ENCODE results near the gene SERPINB6. TPM values are rescaled to one million over a fixed set of nuclear protein-coding genes. Genes with fewer than 3 reads are reported as not detected.
A peak's percentile ranks its signal among the peaks of the same experiment; 100 is the strongest.

Gene SERPINB6
- total and polyA plus RNA-seq, 9 of the 15 experiments (the other 6 are each of a cell fraction or from before 2014, with no cell fraction given): 86.6 to 211 (median 143) TPM

GRCh38 chr6:2952557-2953095 lies 18.7 kb downstream of the SERPINB6 start (continued):
- TF ChIP-seq, protein P1, sequence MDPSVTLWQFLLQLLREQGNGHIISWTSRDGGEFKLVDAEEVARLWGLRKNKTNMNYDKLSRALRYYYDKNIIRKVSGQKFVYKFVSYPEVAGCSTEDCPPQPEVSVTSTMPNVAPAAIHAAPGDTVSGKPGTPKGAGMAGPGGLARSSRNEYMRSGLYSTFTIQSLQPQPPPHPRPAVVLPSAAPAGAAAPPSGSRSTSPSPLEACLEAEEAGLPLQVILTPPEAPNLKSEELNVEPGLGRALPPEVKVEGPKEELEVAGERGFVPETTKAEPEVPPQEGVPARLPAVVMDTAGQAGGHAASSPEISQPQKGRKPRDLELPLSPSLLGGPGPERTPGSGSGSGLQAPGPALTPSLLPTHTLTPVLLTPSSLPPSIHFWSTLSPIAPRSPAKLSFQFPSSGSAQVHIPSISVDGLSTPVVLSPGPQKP (CRISPR knock-in tag; IDR thresholded peaks at IDR 0.05): no peak
- TF ChIP-seq ZNF140 (CRISPR knock-in tag; IDR thresholded peaks at IDR 0.05) (no peak), ZFP36 (IDR thresholded peaks at IDR 0.05; ENCODE audit: low read depth, low read length, partially characterized antibody) (no peak), ZNF707 (CRISPR knock-in tag; conservative IDR thresholded peaks at IDR 0.05) (no peak), PTBP1 (IDR thresholded peaks at IDR 0.05; ENCODE audit: low read depth, low read length) (0 out of 2 replicates have a peak, but pooled peaks have one; percentile 15), FOXP1 (CRISPR knock-in tag; IDR thresholded peaks at IDR 0.05) (peak; percentile 25; the same call in 1 of the 2 replicates), ZC3H8 (IDR thresholded peaks at IDR 0.05) (no peak), POLR3A (IDR thresholded peaks at IDR 0.05; ENCODE audit: borderline replicate concordance, extremely low read depth, insufficient read depth, insufficient read length) (no peak), NR2F6 (CRISPR knock-in tag; IDR thresholded peaks at IDR 0.05) (no peak), ZNF696 (CRISPR knock-in tag; conservative IDR thresholded peaks at IDR 0.05) (no peak), ZNF512 (tag; IDR thresholded peaks at IDR 0.05) (no peak), ATF7 (IDR thresholded peaks at IDR 0.05) (peak; percentile 59; the same call in 1 of the 2 replicates), ZBTB26 (CRISPR knock-in tag; IDR thresholded peaks at IDR 0.05) (no peak), PHF8 (IDR thresholded peaks at IDR 0.05; ENCODE audit: borderline replicate concordance, low read length) (no peak), GATAD2A (IDR thresholded peaks at IDR 0.05) (no peak), RBM22 (IDR thresholded peaks at IDR 0.05; ENCODE audit: low read depth, low read length, poor library complexity, severe bottlenecking) (no peak)
- TF ChIP-seq, protein P2, sequence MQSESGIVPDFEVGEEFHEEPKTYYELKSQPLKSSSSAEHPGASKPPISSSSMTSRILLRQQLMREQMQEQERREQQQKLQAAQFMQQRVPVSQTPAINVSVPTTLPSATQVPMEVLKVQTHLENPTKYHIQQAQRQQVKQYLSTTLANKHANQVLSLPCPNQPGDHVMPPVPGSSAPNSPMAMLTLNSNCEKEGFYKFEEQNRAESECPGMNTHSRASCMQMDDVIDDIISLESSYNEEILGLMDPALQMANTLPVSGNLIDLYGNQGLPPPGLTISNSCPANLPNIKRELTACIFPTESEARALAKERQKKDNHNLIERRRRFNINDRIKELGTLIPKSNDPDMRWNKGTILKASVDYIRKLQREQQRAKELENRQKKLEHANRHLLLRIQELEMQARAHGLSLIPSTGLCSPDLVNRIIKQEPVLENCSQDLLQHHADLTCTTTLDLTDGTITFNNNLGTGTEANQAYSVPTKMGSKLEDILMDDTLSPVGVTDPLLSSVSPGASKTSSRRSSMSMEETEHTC (IDR thresholded peaks at IDR 0.05): 0 out of 2 replicates have a peak, but pooled peaks have one; percentile 25
- TF ChIP-seq, protein P3, sequence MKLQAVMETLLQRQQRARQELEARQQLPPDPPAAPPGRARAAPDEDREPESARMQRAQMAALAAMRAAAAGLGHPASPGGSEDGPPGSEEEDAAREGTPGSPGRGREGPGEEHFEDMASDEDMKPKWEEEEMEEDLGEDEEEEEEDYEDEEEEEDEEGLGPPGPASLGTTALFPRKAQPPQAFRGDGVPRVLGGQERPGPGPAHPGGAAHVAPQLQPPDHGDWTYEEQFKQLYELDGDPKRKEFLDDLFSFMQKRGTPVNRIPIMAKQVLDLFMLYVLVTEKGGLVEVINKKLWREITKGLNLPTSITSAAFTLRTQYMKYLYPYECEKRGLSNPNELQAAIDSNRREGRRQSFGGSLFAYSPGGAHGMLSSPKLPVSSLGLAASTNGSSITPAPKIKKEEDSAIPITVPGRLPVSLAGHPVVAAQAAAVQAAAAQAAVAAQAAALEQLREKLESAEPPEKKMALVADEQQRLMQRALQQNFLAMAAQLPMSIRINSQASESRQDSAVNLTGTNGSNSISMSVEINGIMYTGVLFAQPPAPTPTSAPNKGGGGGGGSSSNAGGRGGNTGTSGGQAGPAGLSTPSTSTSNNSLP (IDR thresholded peaks at IDR 0.05; ENCODE audit: borderline replicate concordance, low read depth, low read length): no peak
- TF ChIP-seq, protein P4, sequence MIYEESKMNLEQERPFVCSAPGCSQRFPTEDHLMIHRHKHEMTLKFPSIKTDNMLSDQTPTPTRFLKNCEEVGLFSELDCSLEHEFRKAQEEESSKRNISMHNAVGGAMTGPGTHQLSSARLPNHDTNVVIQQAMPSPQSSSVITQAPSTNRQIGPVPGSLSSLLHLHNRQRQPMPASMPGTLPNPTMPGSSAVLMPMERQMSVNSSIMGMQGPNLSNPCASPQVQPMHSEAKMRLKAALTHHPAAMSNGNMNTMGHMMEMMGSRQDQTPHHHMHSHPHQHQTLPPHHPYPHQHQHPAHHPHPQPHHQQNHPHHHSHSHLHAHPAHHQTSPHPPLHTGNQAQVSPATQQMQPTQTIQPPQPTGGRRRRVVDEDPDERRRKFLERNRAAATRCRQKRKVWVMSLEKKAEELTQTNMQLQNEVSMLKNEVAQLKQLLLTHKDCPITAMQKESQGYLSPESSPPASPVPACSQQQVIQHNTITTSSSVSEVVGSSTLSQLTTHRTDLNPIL (CRISPR knock-in tag; IDR thresholded peaks at IDR 0.05): no peak

All from K562 (cell line).